WTC11 (cell line): ENCODE measurements around the gene WDR75. TPM values are rescaled to one million over a fixed set of nuclear protein-coding genes. Genes with fewer than 3 reads are reported as not detected.

Experiments used
- ATAC-seq: fragments of 200-7000 bp; cut with Tn5 transposase; 2 replicates; pipeline ENCODE4 v1.10.0; 2021; ENCODE audit warnings: mild to moderate bottlenecking, moderate library complexity
- CTCF ChIA-PET: fragments of 300-600 bp; sonication (Branson Sonifier 250); formaldehyde crosslinking; loops from one replicate; lab custom pipeline; 2021; ENCODE audit warnings: antibody characterized with exemption; lab: Charles Lee
- POLR2A ChIA-PET: fragments of 350-600 bp; sonication (Branson Sonifier 250); formaldehyde crosslinking; loops from one replicate; lab custom pipeline; 2021; ENCODE audit warnings: antibody characterized with exemption; lab: Charles Lee
- DNase-seq: peaks from one replicate; pipeline ENCODE4 v3.0.0; 2021; ENCODE audit warnings: low spot score
- H3K27ac Mint-ChIP-seq: 2 replicates; pipeline ENCODE4 v1.8.0; 2021; ENCODE audit warnings: mixed read lengths
- H3K27me3 Mint-ChIP-seq: 2 replicates; pipeline ENCODE4 v1.8.0; 2021; ENCODE audit warnings: low read depth, mild to moderate bottlenecking, moderate library complexity, mixed read lengths
- H3K36me3 Mint-ChIP-seq: 2 replicates; pipeline ENCODE4 v1.8.0; 2021; ENCODE audit warnings: mixed read lengths
- H3K4me1 Mint-ChIP-seq: 2 replicates; pipeline ENCODE4 v1.8.0; 2022; ENCODE audit warnings: mixed read lengths
- H3K4me3 Mint-ChIP-seq: 2 replicates; pipeline ENCODE4 v1.8.0; 2021; ENCODE audit warnings: mild to moderate bottlenecking, moderate library complexity, mixed read lengths
- H3K9me3 Mint-ChIP-seq: 2 replicates; pipeline ENCODE4 v1.8.0; 2021; ENCODE audit warnings: mixed read lengths
- ARID4B ChIP-seq: sonication (generic); formaldehyde crosslinking; IDR thresholded peaks from 2 replicates; pipeline ENCODE4 v1.8.0; 2023; ENCODE audit warnings: missing genetic modification reagents, mild to moderate bottlenecking, borderline replicate concordance
- E2F5 ChIP-seq: sonication (generic); formaldehyde crosslinking; IDR thresholded peaks from 2 replicates; pipeline ENCODE4 v1.8.1; 2022; ENCODE audit warnings: mild to moderate bottlenecking, moderate library complexity, missing genetic modification reagents
- ELF4 ChIP-seq: sonication (generic); formaldehyde crosslinking; IDR thresholded peaks from 2 replicates; pipeline ENCODE4 v1.8.1; 2022; ENCODE audit warnings: low read depth, mild to moderate bottlenecking, moderate library complexity, missing genetic modification reagents
- ETV6 ChIP-seq: sonication (generic); formaldehyde crosslinking; IDR thresholded peaks from 2 replicates; pipeline ENCODE4 v1.8.1; 2022; ENCODE audit warnings: mild to moderate bottlenecking, missing genetic modification reagents
- FOXJ3 ChIP-seq: sonication (generic); formaldehyde crosslinking; IDR thresholded peaks from 2 replicates; pipeline ENCODE4 v1.9.0; 2021; ENCODE audit warnings: missing genetic modification reagents, mild to moderate bottlenecking, borderline replicate concordance
- GABPB1 ChIP-seq: sonication (generic); formaldehyde crosslinking; IDR thresholded peaks from 2 replicates; pipeline ENCODE4 v1.8.1; 2023; ENCODE audit warnings: mild to moderate bottlenecking, missing genetic modification reagents
- GRHL2 ChIP-seq: fragments of 250-450 bp; sonication (Bioruptor Pico); IDR thresholded peaks from 2 replicates; pipeline ENCODE4 v1.8.0; 2022; ENCODE audit warnings: mild to moderate bottlenecking, moderate library complexity; ENCODE audit not compliant: insufficient replicate concordance, severe bottlenecking
- JAZF1 ChIP-seq: fragments of 250-450 bp; sonication (Bioruptor Pico); IDR thresholded peaks from 2 replicates; pipeline ENCODE4 v1.9.0; 2021; ENCODE audit warnings: moderate library complexity, mild to moderate bottlenecking, inconsistent platforms
- NR3C1 ChIP-seq: sonication (generic); formaldehyde crosslinking; conservative IDR thresholded peaks from 2 replicates; pipeline ENCODE4 v1.8.1; 2023; ENCODE audit warnings: low read depth, mild to moderate bottlenecking, missing genetic modification reagents
- PRDM15 ChIP-seq: sonication (generic); formaldehyde crosslinking; IDR thresholded peaks from 2 replicates; pipeline ENCODE4 v1.8.0; 2022; ENCODE audit warnings: missing genetic modification reagents
- ZNF532 ChIP-seq: fragments of 250-450 bp; sonication (Bioruptor Pico); IDR thresholded peaks from 2 replicates; pipeline ENCODE4 v1.9.0; 2021; ENCODE audit warnings: mild to moderate bottlenecking, borderline replicate concordance
- total RNA-seq: library from RNA; stranded (reverse); gene quantifications from 3 replicates; pipeline ENCODE4 v1.2.3, GENCODE V29; 2021

Gene WDR75
- total RNA-seq, 1 experiment from 2014 or later, result 68.3 TPM

- H3K4me1 Mint-ChIP-seq, result peaks cover 5% of the 10 kb centered on the region
- H3K4me3 Mint-ChIP-seq, result no peak overlapping the region
- no peak for ATAC-seq
- no peak overlapping the region for H3K27ac Mint-ChIP-seq
- DNase-seq, result no peak
- TF ChIP-seq FOXJ3 (CRISPR knock-in tag), result no peak
- TF ChIP-seq NR3C1 (CRISPR knock-in tag), result no peak
- TF ChIP-seq GABPB1 (CRISPR knock-in tag), result peak; percentile 65; the same call in 1 of the 2 replicates
- ChIA-PET POLR2A (no interaction called here), CTCF (no interaction called here)
- no peaks in the 10 kb centered on the region for H3K36me3 Mint-ChIP-seq
- H3K27me3 Mint-ChIP-seq, result no peaks in the 10 kb centered on the region
- H3K9me3 Mint-ChIP-seq, result no peaks in the 10 kb centered on the region
These were observed 80.6 kb downstream of the WDR75 start for GRCh38 chr2:189521699-189522434.

- H3K9me3 Mint-ChIP-seq, result no peaks in the 10 kb centered on the region
- no peaks in the 10 kb centered on the region for H3K27me3 Mint-ChIP-seq
- ChIA-PET POLR2A (no interaction called here), CTCF (no interaction called here)
- no peaks in the 10 kb centered on the region for H3K36me3 Mint-ChIP-seq
- ATAC-seq (no peak), DNase-seq (no peak)
- no peak overlapping the region for H3K27ac Mint-ChIP-seq
- TF ChIP-seq PRDM15 (CRISPR knock-in tag) (no peak), E2F5 (CRISPR knock-in tag) (no peak), ARID4B (CRISPR knock-in tag) (no peak), JAZF1 (CRISPR knock-in tag) (no peak), GRHL2 (CRISPR knock-in tag) (no peak), ETV6 (CRISPR knock-in tag) (no peak), ZNF532 (CRISPR knock-in tag) (no peak), ELF4 (CRISPR knock-in tag) (no peak)
- H3K4me1 Mint-ChIP-seq, result peaks cover 5% of the 10 kb centered on the region
- H3K4me3 Mint-ChIP-seq, result no peak overlapping the region
These were observed 81.3 kb downstream of the WDR75 start for GRCh38 chr2:189522435-189523151.
